A673 (cell line): Measurements from ENCODE around the gene VPS9D1.

Experiments
- CTCF ChIP-seq: fragments of 300-800, 200-600 bp; sonication (generic); conservative IDR thresholded peaks from 2 replicates; pipeline ENCODE4 v1.5.1; 2017; ENCODE audit warnings: low read depth, mild to moderate bottlenecking, antibody characterized with exemption, low read length, moderate library complexity, mixed read lengths
- EZH2 ChIP-seq: fragments of 200-600 bp; sonication (generic); IDR thresholded peaks from 2 replicates; pipeline ENCODE4 v1.6.1; 2017; ENCODE audit warnings: borderline replicate concordance, low read depth, mild to moderate bottlenecking, mixed read lengths, antibody characterized with exemption, low read length; ENCODE audit not compliant: poor library complexity, severe bottlenecking

DNA sequence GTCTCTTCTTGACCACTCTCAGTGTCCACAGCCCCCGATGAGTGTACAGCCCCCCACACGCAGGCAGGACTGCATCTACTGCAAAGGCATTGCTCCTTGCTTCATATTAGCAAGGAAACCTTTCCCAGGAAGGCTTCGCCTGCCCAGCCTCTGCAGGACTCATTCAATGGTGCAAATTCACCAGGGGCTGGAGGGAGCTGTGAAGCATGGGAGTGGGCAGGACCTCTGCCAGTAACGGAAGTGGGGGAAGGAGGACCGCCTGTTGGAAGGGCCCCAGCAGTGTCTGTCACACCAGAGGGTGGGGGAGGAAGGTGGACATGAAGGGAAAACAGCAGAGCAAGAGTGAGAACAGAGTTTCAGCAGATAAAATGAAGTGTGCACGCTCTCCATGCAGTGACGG is 60.6 kb downstream of the VPS9D1 start:
- no peak for TF ChIP-seq CTCF
- no peak for TF ChIP-seq EZH2
